ENCODE data around the gene BAHCC1. TPM values are rescaled to one million over a fixed set of nuclear protein-coding genes. Genes with fewer than 3 reads are reported as not detected.

BAHCC1 gene
- total and polyA plus RNA-seq, 10 of the 15 experiments (the other 5 are each of a cell fraction or from before 2014, with no cell fraction given), result 0.03 to 0.14 (median 0.11) TPM; not detected in 6

GRCh38 chr17:81359218-81359617, 36.0 kb upstream of the BAHCC1 start:
- no peaks in the 10 kb centered on the region for H3K9me3 ChIP-seq (replicated peaks; ENCODE audit: control insufficient read depth, insufficient read depth, low read length)
- no peaks in the 10 kb centered on the region for H3K4me1 ChIP-seq (ENCODE audit: control insufficient read depth, insufficient read depth, low read length)
- WGBS (ENCODE audit: insufficient coverage, insufficient replicate concordance, low lambda C conversion rate, missing lambda C conversion rate), result 62% methylated on average over 8 of the region's 8 CpGs
- no peak overlapping the region for H3K27ac ChIP-seq (ENCODE audit: control insufficient read depth, insufficient read depth)
- RAD21 ChIA-PET (ENCODE audit: unreplicated experiment), result no interaction called here
- H4K20me1 ChIP-seq (ENCODE audit: control insufficient read depth, insufficient read depth), result no peaks in the 10 kb centered on the region
- in situ Hi-C loops (cut with MboI), result no loop called here
- no peaks in the 10 kb centered on the region for H3K36me3 ChIP-seq (ENCODE audit: control insufficient read depth in 2 of 2, insufficient read depth in 2 of 2, low read length in 1 of 2)
- intact Hi-C loops (cut with micrococcal nuclease; ENCODE audit: unreplicated experiment), result no loop called here
- H3K9ac ChIP-seq (ENCODE audit: control insufficient read depth, insufficient read depth, low read length), result no peak overlapping the region
- DNase-seq (ENCODE audit: low read depth, low spot score), result no peak
- H3K27me3 ChIP-seq (replicated peaks in 1 of 2; ENCODE audit: control insufficient read depth in 2 of 2, insufficient read depth in 2 of 2, low read length in 1 of 2), result no peaks in the 10 kb centered on the region; a peak in 1 of 4 replicates
- no peak overlapping the region for H3K4me3 ChIP-seq
- no peak for FAIRE-seq
- no peak overlapping the region for H2AFZ ChIP-seq (ENCODE audit: control insufficient read depth, low read depth, low read length)
- no peaks in the 10 kb centered on the region for H3K79me2 ChIP-seq (ENCODE audit: control insufficient read depth, insufficient read depth, low read length)
- SMC1A ChIA-PET (ENCODE audit: uncharacterized antibody, unreplicated experiment), result interaction anchor here (1.1 kb wide), 1 partner anchor 35 kb away, joined by 3 read pairs; no protein-coding TSS in a partner anchor
- no TSS peak for BruUV-seq (replicated peaks)
- POLR2A ChIA-PET, result interaction anchor here (0.7 kb wide), 1 partner anchor 1443 kb away, joined by 3 read pairs; no protein-coding TSS in a partner anchor
- CTCF ChIA-PET, result interaction anchor here (0.6 kb wide), 1 partner anchor 10 kb away, joined by 3 read pairs; no protein-coding TSS in a partner anchor
- H3K4me2 ChIP-seq (ENCODE audit: control insufficient read depth, insufficient read depth), result no peak overlapping the region
- no peak for ATAC-seq
- no peak for TF ChIP-seq EED (IDR thresholded peaks at IDR 0.05; ENCODE audit: low read depth)
- TF ChIP-seq, protein P1, sequence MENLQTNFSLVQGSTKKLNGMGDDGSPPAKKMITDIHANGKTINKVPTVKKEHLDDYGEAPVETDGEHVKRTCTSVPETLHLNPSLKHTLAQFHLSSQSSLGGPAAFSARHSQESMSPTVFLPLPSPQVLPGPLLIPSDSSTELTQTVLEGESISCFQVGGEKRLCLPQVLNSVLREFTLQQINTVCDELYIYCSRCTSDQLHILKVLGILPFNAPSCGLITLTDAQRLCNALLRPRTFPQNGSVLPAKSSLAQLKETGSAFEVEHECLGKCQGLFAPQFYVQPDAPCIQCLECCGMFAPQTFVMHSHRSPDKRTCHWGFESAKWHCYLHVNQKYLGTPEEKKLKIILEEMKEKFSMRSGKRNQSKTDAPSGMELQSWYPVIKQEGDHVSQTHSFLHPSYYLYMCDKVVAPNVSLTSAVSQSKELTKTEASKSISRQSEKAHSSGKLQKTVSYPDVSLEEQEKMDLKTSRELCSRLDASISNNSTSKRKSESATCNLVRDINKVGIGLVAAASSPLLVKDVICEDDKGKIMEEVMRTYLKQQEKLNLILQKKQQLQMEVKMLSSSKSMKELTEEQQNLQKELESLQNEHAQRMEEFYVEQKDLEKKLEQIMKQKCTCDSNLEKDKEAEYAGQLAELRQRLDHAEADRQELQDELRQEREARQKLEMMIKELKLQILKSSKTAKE (IDR thresholded peaks at IDR 0.05; ENCODE audit: low read depth, poor library complexity, severe bottlenecking), result no peak
- no peak for TF ChIP-seq EGR1 (IDR thresholded peaks at IDR 0.05; ENCODE audit: borderline replicate concordance in 1 of 2, low read depth in 2 of 2, low read length in 2 of 2)
- TF ChIP-seq SIX5 (IDR thresholded peaks at IDR 0.05; ENCODE audit: low read depth, low read length, severe bottlenecking), result no peak
- no peak for TF ChIP-seq SREBF2 (IDR thresholded peaks at IDR 0.05; ENCODE audit: low read length)
- TF ChIP-seq MAX (IDR thresholded peaks at IDR 0.05; ENCODE audit: low read depth, low read length), result no peak
- no peak for TF ChIP-seq RB1 (IDR thresholded peaks at IDR 0.05; ENCODE audit: borderline replicate concordance)
- TF ChIP-seq CEBPB (IDR thresholded peaks at IDR 0.05; ENCODE audit: borderline replicate concordance in 1 of 2, low read depth in 2 of 2, low read length in 2 of 2), result no peak
- TF ChIP-seq LARP7 (IDR thresholded peaks at IDR 0.05), result no peak
- TF ChIP-seq NFYB (IDR thresholded peaks at IDR 0.05; ENCODE audit: insufficient read depth, low read depth, low read length), result no peak
- no peak for TF ChIP-seq MYC (IDR thresholded peaks at IDR 0.05; ENCODE audit: insufficient read depth, insufficient read length, insufficient replicate concordance, low read length, severe bottlenecking)
- TF ChIP-seq ZNF24 (IDR thresholded peaks at IDR 0.05), result no peak
- no peak for TF ChIP-seq ZZZ3 (IDR thresholded peaks at IDR 0.05; ENCODE audit: control insufficient read depth, insufficient read length, low read depth)
- TF ChIP-seq, protein P2, sequence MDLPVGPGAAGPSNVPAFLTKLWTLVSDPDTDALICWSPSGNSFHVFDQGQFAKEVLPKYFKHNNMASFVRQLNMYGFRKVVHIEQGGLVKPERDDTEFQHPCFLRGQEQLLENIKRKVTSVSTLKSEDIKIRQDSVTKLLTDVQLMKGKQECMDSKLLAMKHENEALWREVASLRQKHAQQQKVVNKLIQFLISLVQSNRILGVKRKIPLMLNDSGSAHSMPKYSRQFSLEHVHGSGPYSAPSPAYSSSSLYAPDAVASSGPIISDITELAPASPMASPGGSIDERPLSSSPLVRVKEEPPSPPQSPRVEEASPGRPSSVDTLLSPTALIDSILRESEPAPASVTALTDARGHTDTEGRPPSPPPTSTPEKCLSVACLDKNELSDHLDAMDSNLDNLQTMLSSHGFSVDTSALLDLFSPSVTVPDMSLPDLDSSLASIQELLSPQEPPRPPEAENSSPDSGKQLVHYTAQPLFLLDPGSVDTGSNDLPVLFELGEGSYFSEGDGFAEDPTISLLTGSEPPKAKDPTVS (IDR thresholded peaks at IDR 0.05; ENCODE audit: low read depth, low read length), result no peak
- TF ChIP-seq, protein P3, sequence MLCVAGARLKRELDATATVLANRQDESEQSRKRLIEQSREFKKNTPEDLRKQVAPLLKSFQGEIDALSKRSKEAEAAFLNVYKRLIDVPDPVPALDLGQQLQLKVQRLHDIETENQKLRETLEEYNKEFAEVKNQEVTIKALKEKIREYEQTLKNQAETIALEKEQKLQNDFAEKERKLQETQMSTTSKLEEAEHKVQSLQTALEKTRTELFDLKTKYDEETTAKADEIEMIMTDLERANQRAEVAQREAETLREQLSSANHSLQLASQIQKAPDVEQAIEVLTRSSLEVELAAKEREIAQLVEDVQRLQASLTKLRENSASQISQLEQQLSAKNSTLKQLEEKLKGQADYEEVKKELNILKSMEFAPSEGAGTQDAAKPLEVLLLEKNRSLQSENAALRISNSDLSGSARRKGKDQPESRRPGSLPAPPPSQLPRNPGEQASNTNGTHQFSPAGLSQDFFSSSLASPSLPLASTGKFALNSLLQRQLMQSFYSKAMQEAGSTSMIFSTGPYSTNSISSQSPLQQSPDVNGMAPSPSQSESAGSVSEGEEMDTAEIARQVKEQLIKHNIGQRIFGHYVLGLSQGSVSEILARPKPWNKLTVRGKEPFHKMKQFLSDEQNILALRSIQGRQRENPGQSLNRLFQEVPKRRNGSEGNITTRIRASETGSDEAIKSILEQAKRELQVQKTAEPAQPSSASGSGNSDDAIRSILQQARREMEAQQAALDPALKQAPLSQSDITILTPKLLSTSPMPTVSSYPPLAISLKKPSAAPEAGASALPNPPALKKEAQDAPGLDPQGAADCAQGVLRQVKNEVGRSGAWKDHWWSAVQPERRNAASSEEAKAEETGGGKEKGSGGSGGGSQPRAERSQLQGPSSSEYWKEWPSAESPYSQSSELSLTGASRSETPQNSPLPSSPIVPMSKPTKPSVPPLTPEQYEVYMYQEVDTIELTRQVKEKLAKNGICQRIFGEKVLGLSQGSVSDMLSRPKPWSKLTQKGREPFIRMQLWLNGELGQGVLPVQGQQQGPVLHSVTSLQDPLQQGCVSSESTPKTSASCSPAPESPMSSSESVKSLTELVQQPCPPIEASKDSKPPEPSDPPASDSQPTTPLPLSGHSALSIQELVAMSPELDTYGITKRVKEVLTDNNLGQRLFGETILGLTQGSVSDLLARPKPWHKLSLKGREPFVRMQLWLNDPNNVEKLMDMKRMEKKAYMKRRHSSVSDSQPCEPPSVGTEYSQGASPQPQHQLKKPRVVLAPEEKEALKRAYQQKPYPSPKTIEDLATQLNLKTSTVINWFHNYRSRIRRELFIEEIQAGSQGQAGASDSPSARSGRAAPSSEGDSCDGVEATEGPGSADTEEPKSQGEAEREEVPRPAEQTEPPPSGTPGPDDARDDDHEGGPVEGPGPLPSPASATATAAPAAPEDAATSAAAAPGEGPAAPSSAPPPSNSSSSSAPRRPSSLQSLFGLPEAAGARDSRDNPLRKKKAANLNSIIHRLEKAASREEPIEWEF (IDR thresholded peaks at IDR 0.05; ENCODE audit: insufficient replicate concordance, low read depth, low read length), result no peak
